Neural progenitor cell (in vitro differentiated cells): Measurements from ENCODE around the gene ZNF783. TPM values are rescaled to one million over a fixed set of nuclear protein-coding genes. Genes with fewer than 3 reads are reported as not detected.

Experiments
- DNase-seq: peaks from one replicate; pipeline ENCODE4 v3.0.0-alpha.2; 2016; ENCODE audit warnings: low spot score
- H2AFZ ChIP-seq: fragments of 200-600 bp; sonication (generic); replicated peaks from 2 replicates; pipeline ENCODE4 v1.6.1; 2016; ENCODE audit warnings: antibody characterized with exemption
- H3F3A ChIP-seq: fragments of 200-600 bp; sonication (generic); 2 replicates; pipeline ENCODE4 v1.6.1; 2016; ENCODE audit warnings: antibody characterized with exemption, low read depth
- H3K27ac ChIP-seq: fragments of 200-600 bp; sonication (generic); 2 replicates; pipeline ENCODE4 v1.5.1; 2016; ENCODE audit warnings: mild to moderate bottlenecking
- H3K27me3 ChIP-seq: fragments of 200-600 bp; sonication (generic); 2 replicates; pipeline ENCODE4 v1.6.1; 2016; ENCODE audit warnings: mild to moderate bottlenecking, moderate library complexity
- H3K36me3 ChIP-seq: fragments of 200-600 bp; sonication (generic); 2 replicates; pipeline ENCODE4 v1.5.1; 2016
- H3K4me1 ChIP-seq: fragments of 200-600 bp; sonication (generic); 2 replicates; pipeline ENCODE4 v1.6.1; 2016; ENCODE audit warnings: mixed run types
- H3K4me2 ChIP-seq: fragments of 200-600 bp; sonication (generic); 2 replicates; pipeline ENCODE4 v1.6.1; 2016
- H3K4me3 ChIP-seq: fragments of 200-600 bp; sonication (generic); 2 replicates; pipeline ENCODE4 v1.5.1; 2016
- H3K79me2 ChIP-seq: fragments of 200-600 bp; sonication (generic); 2 replicates; pipeline ENCODE4 v1.6.1; 2016; ENCODE audit warnings: low read depth
- H3K9ac ChIP-seq: fragments of 200-600 bp; sonication (generic); 2 replicates; pipeline ENCODE4 v1.6.1; 2016
- H3K9me3 ChIP-seq: fragments of 200-600 bp; sonication (generic); 2 replicates; pipeline ENCODE4 v1.5.1; 2016; ENCODE audit warnings: low read depth
- H4K20me1 ChIP-seq: fragments of 200-600 bp; sonication (generic); 2 replicates; pipeline ENCODE4 v1.6.1; 2016; ENCODE audit warnings: low read depth
- H3K27ac Mint-ChIP-seq: 3 replicates; pipeline ENCODE4 v1.8.0; 2021; ENCODE audit warnings: mixed read lengths
- H3K27me3 Mint-ChIP-seq: 2 replicates; pipeline ENCODE4 v1.8.0; 2022; ENCODE audit warnings: low read depth, mild to moderate bottlenecking, inconsistent platforms, moderate library complexity, mixed read lengths; ENCODE audit not compliant: insufficient read depth
- H3K36me3 Mint-ChIP-seq: 3 replicates; pipeline ENCODE4 v1.8.0; 2021; ENCODE audit warnings: mixed read lengths
- H3K4me1 Mint-ChIP-seq: 3 replicates; pipeline ENCODE4 v1.8.0; 2021; ENCODE audit warnings: mixed read lengths
- H3K4me3 Mint-ChIP-seq: 3 replicates; pipeline ENCODE4 v1.8.0; 2021; ENCODE audit warnings: mild to moderate bottlenecking, moderate library complexity, mixed read lengths
- H3K9me3 Mint-ChIP-seq: 3 replicates; pipeline ENCODE4 v1.8.0; 2020; ENCODE audit warnings: mixed read lengths
- EZH2 ChIP-seq: fragments of 200-600 bp; sonication (generic); IDR thresholded peaks from 2 replicates; pipeline ENCODE4 v1.6.1; 2017; ENCODE audit warnings: antibody characterized with exemption, mild to moderate bottlenecking, moderate library complexity
- EZH2phosphoT487 ChIP-seq: fragments of 200-600 bp; sonication (generic); IDR thresholded peaks from 2 replicates; pipeline ENCODE4 v1.6.1; 2017; ENCODE audit warnings: antibody characterized with exemption
- total RNA-seq: library from RNA; depleted of rRNA; stranded (reverse); fragments of >200 nt; gene quantifications from 2 replicates; pipeline ENCODE4 v1.2.3, GENCODE V29; 2015; ENCODE audit warnings: low replicate concordance
- TF ChIP-seq, protein P1 (sequence below): fragments of 200-600 bp; sonication (generic); IDR thresholded peaks from 2 replicates; pipeline ENCODE4 v1.5.1; 2017; ENCODE audit warnings: antibody characterized with exemption, mild to moderate bottlenecking

The ZNF783 gene
- total RNA-seq, 1 donor from 2014 or later = 5.5 TPM

DNA sequence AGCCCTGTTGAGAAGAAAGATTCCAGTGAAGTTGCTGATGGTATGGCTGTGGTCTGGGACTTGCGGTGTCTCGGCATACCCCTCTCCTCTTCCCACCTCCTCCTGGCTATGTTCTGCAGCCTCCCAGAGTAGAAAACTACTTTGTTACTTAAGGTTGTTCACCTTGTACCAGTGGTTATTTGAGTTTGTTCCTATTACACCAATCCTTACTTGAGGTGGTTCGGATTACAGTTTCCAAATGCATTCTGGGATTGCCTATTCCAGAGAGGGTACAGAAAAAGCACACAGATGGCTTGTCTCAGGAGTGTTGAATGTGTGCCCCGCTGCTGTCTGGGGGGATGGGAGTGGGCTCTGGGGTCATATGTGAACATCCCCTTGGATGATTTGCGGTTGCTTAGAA, 6.8 kb upstream of the ZNF783 start:
- TF ChIP-seq, protein P1, sequence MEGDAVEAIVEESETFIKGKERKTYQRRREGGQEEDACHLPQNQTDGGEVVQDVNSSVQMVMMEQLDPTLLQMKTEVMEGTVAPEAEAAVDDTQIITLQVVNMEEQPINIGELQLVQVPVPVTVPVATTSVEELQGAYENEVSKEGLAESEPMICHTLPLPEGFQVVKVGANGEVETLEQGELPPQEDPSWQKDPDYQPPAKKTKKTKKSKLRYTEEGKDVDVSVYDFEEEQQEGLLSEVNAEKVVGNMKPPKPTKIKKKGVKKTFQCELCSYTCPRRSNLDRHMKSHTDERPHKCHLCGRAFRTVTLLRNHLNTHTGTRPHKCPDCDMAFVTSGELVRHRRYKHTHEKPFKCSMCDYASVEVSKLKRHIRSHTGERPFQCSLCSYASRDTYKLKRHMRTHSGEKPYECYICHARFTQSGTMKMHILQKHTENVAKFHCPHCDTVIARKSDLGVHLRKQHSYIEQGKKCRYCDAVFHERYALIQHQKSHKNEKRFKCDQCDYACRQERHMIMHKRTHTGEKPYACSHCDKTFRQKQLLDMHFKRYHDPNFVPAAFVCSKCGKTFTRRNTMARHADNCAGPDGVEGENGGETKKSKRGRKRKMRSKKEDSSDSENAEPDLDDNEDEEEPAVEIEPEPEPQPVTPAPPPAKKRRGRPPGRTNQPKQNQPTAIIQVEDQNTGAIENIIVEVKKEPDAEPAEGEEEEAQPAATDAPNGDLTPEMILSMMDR = no peak
- TF ChIP-seq EZH2 (no peak), EZH2phosphoT487 (no peak)
- Mint-ChIP-seq H3K27ac (no peak overlapping the region), H3K4me1 (no peaks in the 10 kb centered on the region), H3K4me3 (no peak overlapping the region), H3K27me3 (peaks cover 2% of the 10 kb centered on the region), H3K36me3 (peaks cover 9% of the 10 kb centered on the region), H3K9me3 (no peaks in the 10 kb centered on the region)
- no peaks in the 10 kb centered on the region for H3K9me3 ChIP-seq
- no peak overlapping the region for H3K9ac ChIP-seq
- H3K4me1 ChIP-seq = no peaks in the 10 kb centered on the region
- no peaks in the 10 kb centered on the region for H4K20me1 ChIP-seq
- no peak overlapping the region for H2AFZ ChIP-seq
- H3K27ac ChIP-seq = no peak overlapping the region
- H3F3A ChIP-seq = no peaks in the 10 kb centered on the region
- no peak overlapping the region for H3K4me2 ChIP-seq
- DNase-seq = no peak
- no peaks in the 10 kb centered on the region for H3K27me3 ChIP-seq
- H3K79me2 ChIP-seq = no peaks in the 10 kb centered on the region
- H3K4me3 ChIP-seq = no peak overlapping the region
- H3K36me3 ChIP-seq = no peaks in the 10 kb centered on the region

DNA sequence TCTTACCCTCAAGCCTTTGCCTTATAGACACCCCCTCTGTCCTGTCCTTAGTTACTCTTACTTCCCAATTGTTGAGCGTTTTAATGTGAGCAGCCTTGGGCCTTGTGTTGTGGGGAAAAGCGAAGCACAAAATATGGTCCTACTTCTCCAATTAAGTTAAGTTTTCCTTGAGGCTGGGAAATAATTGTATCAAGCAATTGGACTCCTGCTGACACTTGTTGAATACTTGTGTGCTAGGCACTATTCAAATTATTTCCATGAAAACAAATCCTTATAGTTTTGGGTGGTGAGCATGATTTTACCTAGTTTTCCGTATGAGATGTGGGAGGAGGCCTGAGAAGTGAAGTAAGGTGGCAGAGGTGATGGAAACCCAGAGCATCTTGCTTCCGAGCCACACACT, 5.4 kb upstream of the ZNF783 start:
- Mint-ChIP-seq H3K4me3 (no peak overlapping the region), H3K27ac (no peak overlapping the region), H3K4me1 (no peaks in the 10 kb centered on the region), H3K27me3 (no peaks in the 10 kb centered on the region), H3K9me3 (no peaks in the 10 kb centered on the region), H3K36me3 (peaks cover 7% of the 10 kb centered on the region)
- H3K27ac ChIP-seq = no peak overlapping the region
- DNase-seq = no peak
- no peaks in the 10 kb centered on the region for H3K79me2 ChIP-seq
- H3K4me1 ChIP-seq = no peaks in the 10 kb centered on the region
- H3K9ac ChIP-seq = no peak overlapping the region
- H3F3A ChIP-seq = peaks cover 11% of the 10 kb centered on the region
- no peak overlapping the region for H3K4me2 ChIP-seq
- H3K9me3 ChIP-seq = no peaks in the 10 kb centered on the region
- no peak overlapping the region for H2AFZ ChIP-seq
- H3K4me3 ChIP-seq = no peak overlapping the region
- H3K27me3 ChIP-seq = peaks cover 9% of the 10 kb centered on the region
- TF ChIP-seq EZH2phosphoT487 (no peak), EZH2 (no peak)
- TF ChIP-seq, protein P1 = no peak
- H3K36me3 ChIP-seq = no peaks in the 10 kb centered on the region
- H4K20me1 ChIP-seq = no peaks in the 10 kb centered on the region

GRCh38 chr7:149257146-149257545, 4.8 kb upstream of the ZNF783 start:
- H3K4me3 Mint-ChIP-seq = no peak overlapping the region
- Histone ChIP-seq H3K27ac (no peak overlapping the region), H3K36me3 (no peaks in the 10 kb centered on the region), H3K27me3 (peaks cover 13% of the 10 kb centered on the region), H3K9me3 (no peaks in the 10 kb centered on the region), H3K79me2 (no peaks in the 10 kb centered on the region), H3K4me3 (no peak overlapping the region), H3K4me1 (no peaks in the 10 kb centered on the region), H3K9ac (no peak overlapping the region), H2AFZ (no peak overlapping the region), H4K20me1 (no peaks in the 10 kb centered on the region), H3F3A (peaks cover 13% of the 10 kb centered on the region), H3K4me2 (no peak overlapping the region)
- H3K4me1 Mint-ChIP-seq = no peaks in the 10 kb centered on the region
- TF ChIP-seq, protein P1 = no peak
- TF ChIP-seq EZH2phosphoT487 = no peak
- TF ChIP-seq EZH2 = no peak
- no peaks in the 10 kb centered on the region for H3K27me3 Mint-ChIP-seq
- peaks cover 5% of the 10 kb centered on the region for H3K36me3 Mint-ChIP-seq
- DNase-seq = no peak
- H3K9me3 Mint-ChIP-seq = no peaks in the 10 kb centered on the region
- H3K27ac Mint-ChIP-seq = no peak overlapping the region
